Mesendoderm (in vitro differentiated cells): ENCODE results near the gene EMP2.

Experiments
- DNase-seq: peaks from one replicate; pipeline ENCODE4 v3.0.0; 2013
- H2AK5ac ChIP-seq: 2 replicates; pipeline ENCODE4 v1.6.1; 2013; ENCODE audit warnings: low read length, inconsistent platforms
- H2BK120ac ChIP-seq: 2 replicates; pipeline ENCODE4 v1.6.1; 2013; ENCODE audit warnings: low read depth, mild to moderate bottlenecking, low read length, moderate library complexity, mixed read lengths
- H2BK15ac ChIP-seq: replicated peaks from 2 replicates; pipeline ENCODE4 v1.6.1; 2013; ENCODE audit warnings: low read depth, mild to moderate bottlenecking, moderate library complexity
- H2BK5ac ChIP-seq: 2 replicates; pipeline ENCODE4 v1.6.1; 2013; ENCODE audit warnings: low read length, inconsistent platforms
- H3K18ac ChIP-seq: 2 replicates; pipeline ENCODE4 v1.6.1; 2013; ENCODE audit warnings: mild to moderate bottlenecking, low read length, mixed read lengths
- H3K23ac ChIP-seq: one replicate; pipeline ENCODE4 v1.6.1; 2013; ENCODE audit warnings: low read length
- H3K27ac ChIP-seq: 2 replicates; pipeline ENCODE4 v1.5.1; 2013; ENCODE audit warnings: low read depth, mild to moderate bottlenecking, inconsistent platforms, low read length, moderate library complexity
- H3K27me3 ChIP-seq: 2 replicates; pipeline ENCODE4 v1.6.1; 2013; ENCODE audit warnings: low read length, control low read depth, mild to moderate bottlenecking, inconsistent platforms; ENCODE audit not compliant: insufficient read depth, poor library complexity
- H3K36me3 ChIP-seq: 2 replicates; pipeline ENCODE4 v1.6.1; 2013; ENCODE audit warnings: low read length, inconsistent platforms; ENCODE audit not compliant: control insufficient read depth, insufficient read depth
- H3K4ac ChIP-seq: one replicate; pipeline ENCODE4 v1.6.1; 2013; ENCODE audit warnings: low read depth, mild to moderate bottlenecking, low read length, moderate library complexity
- H3K4me1 ChIP-seq: 2 replicates; pipeline ENCODE4 v1.6.1; 2013; ENCODE audit warnings: low read depth, low read length, inconsistent platforms; ENCODE audit not compliant: control insufficient read depth
- H3K4me2 ChIP-seq: 2 replicates; pipeline ENCODE4 v1.6.1; 2013; ENCODE audit warnings: low read length
- H3K4me3 ChIP-seq: 2 replicates; pipeline ENCODE4 v1.5.1; 2013; ENCODE audit warnings: mild to moderate bottlenecking, low read length
- H3K56ac ChIP-seq: one replicate; pipeline ENCODE4 v1.6.1; 2013; ENCODE audit warnings: low read length
- H3K79me1 ChIP-seq: 2 replicates; pipeline ENCODE4 v1.6.1; 2013; ENCODE audit warnings: low read length, inconsistent platforms
- H3K79me2 ChIP-seq: 2 replicates; pipeline ENCODE4 v1.6.1; 2013; ENCODE audit warnings: mild to moderate bottlenecking, low read length; ENCODE audit not compliant: control insufficient read depth, insufficient read depth
- H3K9ac ChIP-seq: 2 replicates; pipeline ENCODE4 v1.6.1; 2013; ENCODE audit warnings: low read length, inconsistent platforms
- H4K5ac ChIP-seq: one replicate; pipeline ENCODE4 v1.6.1; 2013; ENCODE audit warnings: low read length
- H4K8ac ChIP-seq: one replicate; pipeline ENCODE4 v1.6.1; 2013; ENCODE audit warnings: low read depth, mild to moderate bottlenecking, control low read depth, low read length, moderate library complexity
- WGBS: extraction: QIAGEN DNeasy Blood & Tissue Kit; methylation state at CpG from one replicate; pipeline ENCODE4 v1.1.7; 2013; ENCODE audit warnings: low lambda C conversion rate, missing lambda C conversion rate; ENCODE audit not compliant: insufficient coverage; ENCODE audit errors: extremely low coverage; 5-methylcytosine and 5-hydroxymethylcytosine counted together

EMP2 gene

GRCh38 chr16:10525214-10525825, 55.1 kb downstream of the EMP2 start:
- Histone ChIP-seq H3K4me2 (no peak overlapping the region), H4K5ac (no peak overlapping the region), H3K18ac (no peak overlapping the region), H2BK5ac (no peak overlapping the region), H3K27me3 (no peaks in the 10 kb centered on the region), H3K56ac (no peak overlapping the region), H3K4me3 (no peak overlapping the region), H3K9ac (no peak overlapping the region), H3K4me1 (no peaks in the 10 kb centered on the region), H2BK120ac (no peak overlapping the region), H3K27ac (no peak overlapping the region), H3K4ac (no peak overlapping the region), H3K36me3 (no peaks in the 10 kb centered on the region), H2BK15ac (no peak overlapping the region), H3K79me2 (no peaks in the 10 kb centered on the region), H2AK5ac (no peak overlapping the region), H3K23ac (no peak overlapping the region), H3K79me1 (no peaks in the 10 kb centered on the region), H4K8ac (no peak overlapping the region)
- no CpG with 5 or more reads among the region's 6 CpGs for WGBS
- no peak for DNase-seq

DNA sequence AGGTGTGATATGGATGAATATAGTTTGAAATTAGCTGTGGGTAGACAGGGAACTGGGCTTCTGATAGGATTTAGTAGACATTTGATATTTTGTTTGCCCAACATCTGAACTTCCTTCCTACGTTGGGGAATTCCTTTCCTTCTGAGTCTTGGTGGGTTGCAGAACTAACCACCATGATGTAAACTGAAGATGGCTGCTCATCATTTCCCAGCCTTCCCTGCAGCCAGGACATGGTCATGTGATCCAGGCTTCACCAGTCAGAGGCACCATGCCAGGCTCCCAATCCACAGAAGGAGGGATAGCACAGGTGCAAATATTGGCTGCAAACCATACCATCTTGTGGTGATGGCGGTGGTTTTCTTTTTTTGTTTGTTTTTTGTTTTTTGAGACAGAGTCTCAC, 57.4 kb downstream of the EMP2 start:
- no CpG with 5 or more reads among the region's 2 CpGs for WGBS

GRCh38 chr16:10521681-10522274, 58.6 kb downstream of the EMP2 start:
- no peaks in the 10 kb centered on the region for H3K79me2 ChIP-seq
- no peak overlapping the region for H3K27ac ChIP-seq
- H3K4me2 ChIP-seq: no peak overlapping the region
- no peak overlapping the region for H2BK5ac ChIP-seq
- H3K4ac ChIP-seq: no peak overlapping the region
- H3K56ac ChIP-seq: no peak overlapping the region
- no peak overlapping the region for H4K5ac ChIP-seq
- H4K8ac ChIP-seq: no peak overlapping the region
- DNase-seq: peak; percentile 68
- no peak overlapping the region for H2BK120ac ChIP-seq
- H3K9ac ChIP-seq: no peak overlapping the region
- H3K27me3 ChIP-seq: no peaks in the 10 kb centered on the region
- H2BK15ac ChIP-seq: no peak overlapping the region
- no peaks in the 10 kb centered on the region for H3K79me1 ChIP-seq
- H3K18ac ChIP-seq: no peak overlapping the region
- H2AK5ac ChIP-seq: no peak overlapping the region
- H3K4me1 ChIP-seq: no peaks in the 10 kb centered on the region
- H3K23ac ChIP-seq: no peak overlapping the region
- no peaks in the 10 kb centered on the region for H3K36me3 ChIP-seq
- H3K4me3 ChIP-seq: no peak overlapping the region
- no CpG with 5 or more reads among the region's 9 CpGs for WGBS

More for the DNA sequence above, 57.4 kb downstream of the EMP2 start:
- H3K4ac ChIP-seq: no peak overlapping the region
- H3K36me3 ChIP-seq: no peaks in the 10 kb centered on the region
- H3K27me3 ChIP-seq: no peaks in the 10 kb centered on the region
- no peak overlapping the region for H3K18ac ChIP-seq
- H2BK5ac ChIP-seq: no peak overlapping the region
- no peak for DNase-seq
- no peak overlapping the region for H3K56ac ChIP-seq
- no peak overlapping the region for H3K4me2 ChIP-seq
- H4K8ac ChIP-seq: no peak overlapping the region
- H3K23ac ChIP-seq: no peak overlapping the region
- no peaks in the 10 kb centered on the region for H3K79me2 ChIP-seq
- H2BK15ac ChIP-seq: no peak overlapping the region
- H3K4me3 ChIP-seq: no peak overlapping the region
- H2BK120ac ChIP-seq: no peak overlapping the region
- H2AK5ac ChIP-seq: no peak overlapping the region
- no peak overlapping the region for H4K5ac ChIP-seq
- no peak overlapping the region for H3K9ac ChIP-seq
- no peaks in the 10 kb centered on the region for H3K79me1 ChIP-seq
- no peak overlapping the region for H3K27ac ChIP-seq
- H3K4me1 ChIP-seq: no peaks in the 10 kb centered on the region

GRCh38 chr16:10520869-10521578, 59.4 kb downstream of the EMP2 start:
- Histone ChIP-seq H3K4ac (no peak overlapping the region), H3K27ac (no peak overlapping the region), H2AK5ac (no peak overlapping the region), H3K36me3 (no peaks in the 10 kb centered on the region), H3K18ac (no peak overlapping the region), H3K79me1 (no peaks in the 10 kb centered on the region), H3K56ac (no peak overlapping the region), H4K8ac (no peak overlapping the region), H4K5ac (no peak overlapping the region), H3K79me2 (no peaks in the 10 kb centered on the region), H3K9ac (no peak overlapping the region), H3K4me2 (no peak overlapping the region), H2BK15ac (no peak overlapping the region), H3K4me1 (no peaks in the 10 kb centered on the region), H3K27me3 (no peaks in the 10 kb centered on the region), H2BK5ac (no peak overlapping the region), H3K4me3 (no peak overlapping the region), H2BK120ac (no peak overlapping the region), H3K23ac (no peak overlapping the region)
- no peak for DNase-seq
- WGBS: no CpG with 5 or more reads among the region's 7 CpGs

- Histone ChIP-seq H3K79me2 (no peaks in the 10 kb centered on the region), H4K8ac (no peak overlapping the region), H3K9ac (no peak overlapping the region), H3K4me2 (no peak overlapping the region), H2AK5ac (no peak overlapping the region), H3K18ac (no peak overlapping the region), H3K36me3 (no peaks in the 10 kb centered on the region), H4K5ac (no peak overlapping the region), H3K27ac (no peak overlapping the region), H3K79me1 (no peaks in the 10 kb centered on the region), H3K27me3 (no peaks in the 10 kb centered on the region), H3K23ac (no peak overlapping the region), H3K4me3 (no peak overlapping the region), H2BK120ac (no peak overlapping the region), H3K4ac (no peak overlapping the region), H3K4me1 (no peaks in the 10 kb centered on the region), H3K56ac (no peak overlapping the region), H2BK15ac (no peak overlapping the region), H2BK5ac (no peak overlapping the region)
- DNase-seq: no peak
- WGBS: no CpG with 5 or more reads among the region's 10 CpGs
These were observed 60.2 kb downstream of the EMP2 start for GRCh38 chr16:10519929-10520868.
